Activated CD4-positive, alpha-beta T cell treated with anti-CD3 and anti-CD28 coated beads, Interleukin-2, amount 50 U/mL, for 24 hours (primary cell): ENCODE data around the gene TIMM50.
A peak's percentile ranks its signal among the peaks of the same experiment; 100 is the strongest.

Experiments
- DNase-seq, 2 donors: peaks; one replicate each; pipeline ENCODE4 v3.0.0-alpha.2; 2020; ENCODE audit warnings: low read depth in 1 of 2, low spot score in 1 of 2

TIMM50 gene

DNA sequence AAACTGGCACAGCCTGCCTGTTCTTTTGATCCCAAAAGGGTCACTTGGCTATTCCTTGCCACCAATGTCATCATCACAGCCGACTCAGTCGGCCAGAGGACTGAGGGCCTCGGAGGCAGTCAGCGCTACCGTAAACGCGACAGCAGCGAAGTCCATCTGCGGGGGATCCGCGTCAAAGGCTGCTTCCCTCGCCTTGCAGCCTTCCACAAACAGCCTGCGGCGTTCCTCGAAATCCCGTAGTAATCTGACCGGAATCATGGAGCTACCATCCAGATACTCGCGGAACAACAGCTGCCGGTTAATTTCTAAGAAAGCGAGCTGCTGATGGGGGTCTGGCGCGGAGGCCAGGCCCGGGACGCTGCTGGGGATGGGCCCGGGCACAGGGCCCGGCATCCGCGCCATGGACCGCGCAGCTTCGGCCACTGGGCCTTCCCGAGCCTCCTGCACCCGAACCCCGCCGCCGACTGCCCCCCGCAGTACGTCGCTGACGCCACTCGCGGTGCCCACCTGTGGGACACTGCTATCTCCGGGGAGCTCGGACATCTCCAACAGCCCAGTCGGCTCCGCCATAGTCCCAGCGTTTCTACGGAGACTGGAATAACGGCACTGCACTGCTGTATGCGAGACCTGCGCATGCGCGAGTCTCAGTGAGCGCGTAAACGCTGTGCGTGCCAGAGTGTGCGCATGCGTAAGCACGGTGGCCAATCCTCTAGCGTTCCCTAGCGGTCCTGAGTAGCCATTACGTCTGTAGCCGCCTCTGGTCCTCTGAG is 51.8 kb downstream of the TIMM50 start, which contains the start of gene EID2B:
TSS of gene EID2B (minus strand) at position 620 of the 770 bp plus-strand sequence. CDS start at position 570, 50 bp downstream.
- DNase-seq: peak; percentile 87 to 94

DNA sequence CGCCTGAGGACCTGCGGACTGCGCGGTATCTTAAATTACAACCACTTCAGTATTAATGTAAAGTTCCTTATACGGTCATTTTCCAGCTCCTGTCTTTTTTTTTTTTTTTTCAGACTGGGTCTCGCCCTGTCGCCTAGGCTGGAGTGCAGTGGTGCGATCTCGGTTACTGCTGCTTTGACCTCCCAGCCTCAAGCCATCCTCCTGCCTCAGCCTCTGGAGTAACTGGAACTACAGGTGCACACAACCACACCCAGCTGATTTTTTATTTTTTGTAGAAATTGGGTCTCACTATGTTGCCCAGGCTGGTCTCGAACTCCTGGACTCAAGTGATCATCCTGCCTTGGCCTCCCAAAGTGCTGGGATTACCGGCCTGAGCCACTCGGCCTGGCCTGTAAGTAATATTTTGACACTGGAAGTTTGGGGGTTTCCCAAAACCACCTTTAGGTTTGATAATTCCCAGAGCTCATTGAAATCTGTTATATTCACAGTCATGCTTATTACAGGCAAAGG is 52.4 kb downstream of the TIMM50 start:
- no peak for DNase-seq

DNA sequence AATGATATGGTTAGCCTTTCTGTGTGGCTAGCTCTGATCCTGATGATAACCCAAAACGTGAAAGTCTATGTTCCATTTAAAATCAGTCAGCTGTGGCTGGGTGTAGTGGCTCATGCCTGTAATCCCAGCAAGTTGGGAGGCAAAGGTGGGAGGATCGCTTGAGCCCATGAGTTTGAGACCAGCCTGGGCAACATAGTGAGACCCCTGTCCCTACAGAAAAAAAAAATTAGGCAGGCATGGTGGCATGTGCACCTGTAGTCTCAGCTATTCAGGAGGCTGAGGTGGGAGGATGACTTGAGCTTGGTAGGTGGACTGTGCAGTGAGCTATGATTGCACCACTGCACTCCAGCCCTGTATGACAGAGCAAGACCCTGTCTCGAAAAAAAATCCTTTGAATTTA is 53.2 kb downstream of the TIMM50 start:
- DNase-seq: no peak

DNA sequence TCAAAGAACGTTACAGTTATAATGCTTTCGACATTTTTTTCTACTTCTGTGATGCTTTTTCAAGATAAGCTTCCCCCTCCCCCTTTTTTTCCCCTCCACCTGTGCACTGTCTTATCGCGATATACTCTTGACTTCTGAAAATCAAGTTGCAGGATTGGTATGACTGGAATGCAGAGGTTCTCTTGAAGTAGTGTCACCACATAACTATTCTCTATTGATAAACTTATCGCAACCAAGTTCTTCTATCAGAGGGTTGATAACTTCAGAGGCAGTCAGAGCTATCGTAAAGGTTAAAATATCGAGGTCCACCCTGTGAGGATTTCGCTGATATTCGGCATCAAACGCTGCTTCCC is 58.5 kb downstream of the TIMM50 start:
- DNase-seq: no peak

DNA sequence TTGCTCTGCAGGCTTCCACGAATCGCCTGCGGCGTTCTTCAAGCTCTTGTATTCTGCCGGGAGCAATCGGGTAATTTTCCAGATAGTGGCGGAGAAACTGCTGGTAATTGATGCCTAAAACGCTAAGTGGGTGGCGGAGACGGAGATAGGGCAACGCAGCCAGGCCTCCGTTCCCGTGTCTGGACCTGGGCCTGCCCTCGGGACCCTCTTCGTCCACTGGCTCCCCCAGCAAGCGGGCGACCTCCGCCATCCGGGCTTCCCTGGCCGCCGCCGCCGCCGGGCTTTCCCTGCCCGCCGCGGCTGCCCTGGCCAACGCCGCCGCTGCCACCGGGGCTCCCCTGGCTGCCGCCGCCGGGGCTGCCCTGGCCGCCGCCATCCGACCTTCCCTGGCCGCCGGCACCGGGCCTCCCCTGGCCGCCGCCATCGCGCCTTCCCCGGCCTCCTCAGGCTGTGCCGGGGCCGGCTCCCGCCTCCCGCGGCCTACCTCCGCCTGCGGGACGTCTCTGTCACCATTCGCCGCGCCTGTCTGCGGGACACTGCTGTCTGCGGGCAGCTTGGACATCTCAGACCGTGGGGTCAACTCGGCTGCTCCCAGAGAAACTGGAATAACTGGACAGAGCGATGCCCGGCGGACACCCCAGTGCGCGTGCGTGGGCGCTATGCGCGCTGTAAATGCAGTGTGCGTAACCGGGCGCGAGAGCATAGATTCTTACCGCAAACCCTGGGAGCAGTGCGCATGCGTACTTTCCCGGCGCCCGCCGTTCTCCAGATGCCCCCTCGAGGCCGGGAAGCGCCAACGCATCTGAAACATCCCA is 59.1 kb downstream of the TIMM50 start, which contains the start of gene EID2:
TSS of gene EID2 (minus strand) at position 644 of the 815 bp plus-strand sequence. CDS start at position 562, 82 bp downstream.
- peak; percentile 92 to 95 for DNase-seq

DNA sequence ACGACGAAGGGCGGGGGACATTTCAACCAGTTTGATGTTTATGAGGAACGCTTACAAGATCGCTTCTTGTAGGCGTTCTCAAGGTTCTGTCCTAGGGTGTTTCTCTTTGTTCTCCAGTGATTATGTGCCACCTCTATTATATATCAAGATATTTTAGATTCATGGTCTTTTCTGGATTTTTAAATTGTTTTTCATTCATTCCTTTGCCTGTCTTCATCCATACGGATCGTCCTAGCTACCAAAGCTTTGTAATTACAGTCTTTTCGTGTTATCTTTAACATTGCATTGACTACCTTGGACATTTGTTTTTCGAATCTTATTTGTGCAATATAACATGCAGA is 59.7 kb downstream of the TIMM50 start:
- no peak for DNase-seq
